ENCODE results near the gene KCNIP1.

Gene KCNIP1

GRCh38 chr5:170597109-170597751 lies 93.4 kb downstream of the KCNIP1 start:
- DNase-seq (ENCODE audit: low read depth in 2 of 2): no peak

GRCh38 chr5:170597872-170598271 lies 94.1 kb downstream of the KCNIP1 start:
- DNase-seq (ENCODE audit: low read depth in 2 of 2): no peak

- no peak for DNase-seq (ENCODE audit: low read depth in 2 of 2)
These were observed 95.9 kb downstream of the KCNIP1 start for GRCh38 chr5:170599756-170600155.

GRCh38 chr5:170601619-170602018 lies 97.8 kb downstream of the KCNIP1 start:
- no peak for DNase-seq (ENCODE audit: low read depth in 2 of 2)

GRCh38 chr5:170603109-170603508 lies 99.3 kb downstream of the KCNIP1 start:
- no peak for DNase-seq (ENCODE audit: low read depth in 2 of 2)

- peak; percentile 8 to 9 for DNase-seq (ENCODE audit: low read depth in 2 of 2)
These were observed 100.1 kb downstream of the KCNIP1 start for GRCh38 chr5:170603578-170604565.

- no peak for DNase-seq (ENCODE audit: low read depth in 2 of 2)
These were observed 103.1 kb downstream of the KCNIP1 start for GRCh38 chr5:170606941-170607340.

GRCh38 chr5:170611449-170612090 lies 107.8 kb downstream of the KCNIP1 start:
- DNase-seq (ENCODE audit: low read depth in 2 of 2): no peak

GRCh38 chr5:170612256-170612678 lies 108.4 kb downstream of the KCNIP1 start:
- no peak for DNase-seq (ENCODE audit: low read depth in 2 of 2)

GRCh38 chr5:170614065-170614490 lies 110.3 kb downstream of the KCNIP1 start:
- DNase-seq (ENCODE audit: low read depth in 2 of 2): no peak

- DNase-seq (ENCODE audit: low read depth in 2 of 2): no peak
These were observed 110.9 kb downstream of the KCNIP1 start for GRCh38 chr5:170614720-170615119.

- no peak for DNase-seq (ENCODE audit: low read depth in 2 of 2)
These were observed 114.0 kb downstream of the KCNIP1 start for GRCh38 chr5:170617533-170618490.

- DNase-seq (ENCODE audit: low read depth in 2 of 2): no peak
These were observed 116.0 kb downstream of the KCNIP1 start for GRCh38 chr5:170619869-170620268.

- DNase-seq (ENCODE audit: low read depth in 2 of 2): no peak
These were observed 119.1 kb downstream of the KCNIP1 start for GRCh38 chr5:170622933-170623332.

GRCh38 chr5:170623576-170624181 lies 119.9 kb downstream of the KCNIP1 start:
- peak in 1 of 2 donors; percentile 19 for DNase-seq (ENCODE audit: low read depth in 2 of 2)

- DNase-seq (ENCODE audit: low read depth in 2 of 2): no peak
These were observed 121.7 kb downstream of the KCNIP1 start for GRCh38 chr5:170625221-170626165.

GRCh38 chr5:170626507-170627150 lies 122.8 kb downstream of the KCNIP1 start:
- DNase-seq (ENCODE audit: low read depth in 2 of 2): no peak

- no peak for DNase-seq (ENCODE audit: low read depth in 2 of 2)
These were observed 123.5 kb downstream of the KCNIP1 start for GRCh38 chr5:170627271-170627670.

GRCh38 chr5:170628028-170628427 lies 124.2 kb downstream of the KCNIP1 start:
- DNase-seq (ENCODE audit: low read depth in 2 of 2): no peak
